HG02678 (cell line): ENCODE measurements around the gene CDC20.
"Not testable (repeated sequence)": the region's sequence is repeated elsewhere in the genome, so short reads cannot be mapped to it uniquely, and the experiment has no call there.

Experiments used
- ATAC-seq: cut with Tn5 transposase; IDR thresholded peaks from one replicate; pipeline ENCODE4 v1.9.1; 2021; ENCODE audit warnings: mild to moderate bottlenecking, moderate library complexity; ENCODE audit not compliant: unreplicated experiment

Gene CDC20

GRCh38 chr1:43377831-43378230, 19.1 kb downstream of the CDC20 start:
- ATAC-seq = no peak

GRCh38 chr1:43379476-43379875, 20.7 kb downstream of the CDC20 start:
- ATAC-seq = no peak

GRCh38 chr1:43381612-43382011, 22.8 kb downstream of the CDC20 start:
- ATAC-seq = no peak

DNA sequence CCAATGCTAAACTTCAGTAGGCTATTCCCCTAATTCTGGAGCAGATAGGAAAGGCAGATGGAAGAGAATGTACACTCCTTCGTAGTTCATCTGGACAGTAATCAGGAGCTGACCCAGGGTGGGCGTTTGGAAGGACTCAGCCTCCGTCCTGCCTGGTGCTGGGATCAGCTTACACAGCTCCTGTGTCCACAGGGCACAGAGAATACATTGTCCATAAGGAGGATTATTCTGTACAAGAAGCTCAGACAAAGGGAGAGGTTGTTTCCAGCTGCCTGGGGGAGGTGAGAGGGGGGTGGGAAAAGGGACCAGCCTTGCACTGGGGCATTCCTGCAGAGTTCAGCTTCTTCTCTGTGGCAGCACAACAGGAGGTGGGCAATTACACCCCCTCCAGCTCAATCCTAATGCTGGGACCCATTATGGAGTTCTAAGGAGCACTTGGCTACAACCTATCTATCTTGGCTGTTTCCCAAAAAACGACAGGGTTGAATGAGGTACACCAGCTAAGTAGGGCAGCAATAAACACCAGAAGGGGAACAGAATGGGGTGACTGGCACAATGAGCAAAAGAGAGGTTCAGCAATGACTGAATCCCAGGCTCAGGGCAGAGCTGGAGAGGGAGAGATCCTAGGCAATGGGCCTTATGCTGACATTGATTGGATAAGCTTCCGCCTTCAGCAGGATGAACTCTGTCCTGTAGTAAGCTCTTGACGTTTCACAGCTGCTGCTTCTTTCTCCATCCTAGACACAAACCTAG, 23.4 kb downstream of the CDC20 start:
- no peak for ATAC-seq

- ATAC-seq = no peak
Observed at GRCh38 chr1:43383449-43383848, 24.7 kb downstream of the CDC20 start.

DNA sequence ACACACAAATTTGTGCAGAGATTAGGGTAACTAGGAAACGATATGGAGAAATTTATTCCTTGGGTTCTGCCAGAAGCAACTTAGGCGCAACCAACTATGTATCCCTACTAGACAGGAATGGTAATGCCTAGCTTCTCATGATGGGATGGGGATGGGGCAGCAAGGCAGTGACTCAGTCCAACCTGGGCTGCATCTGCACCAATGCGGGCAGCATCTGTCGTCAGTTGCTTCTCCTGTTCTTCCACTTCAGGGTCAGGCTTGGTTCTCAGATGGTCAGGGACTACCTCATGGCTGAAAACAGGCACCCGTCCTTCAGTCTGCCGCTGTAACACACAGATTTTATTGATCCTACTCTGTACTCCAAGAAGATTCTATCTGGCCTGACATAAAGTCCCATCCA, 27.9 kb downstream of the CDC20 start:
- no peak for ATAC-seq

DNA sequence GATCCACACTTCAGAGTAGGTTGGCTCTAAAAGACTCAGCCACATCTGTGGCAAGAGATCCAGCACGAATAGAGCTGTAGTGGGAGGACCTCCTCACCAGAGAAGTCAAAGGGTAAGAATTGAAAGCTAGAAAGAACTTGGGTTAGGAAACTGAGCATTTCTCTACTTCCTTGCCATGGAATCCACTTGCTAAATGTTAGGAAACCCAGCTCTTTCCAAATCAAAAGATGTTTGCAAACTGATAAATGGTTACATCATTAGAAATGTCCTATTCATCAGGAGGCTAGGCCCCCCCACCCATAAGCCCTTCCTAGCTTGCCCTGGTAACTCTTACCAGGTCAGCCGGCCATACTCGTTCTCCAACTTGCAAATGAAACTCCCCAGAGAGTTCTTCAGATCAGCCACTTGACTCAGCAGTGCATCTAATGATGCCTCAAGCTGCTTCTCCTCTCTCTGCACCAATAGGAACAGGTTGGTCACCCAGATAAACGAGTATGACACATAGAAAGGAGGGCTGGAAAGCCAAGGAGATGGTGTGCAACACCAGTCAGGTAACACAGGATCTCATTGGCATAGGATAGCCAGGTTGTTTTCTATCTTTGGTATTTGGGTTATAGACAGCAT, 29.3 kb downstream of the CDC20 start:
- ATAC-seq = no peak

DNA sequence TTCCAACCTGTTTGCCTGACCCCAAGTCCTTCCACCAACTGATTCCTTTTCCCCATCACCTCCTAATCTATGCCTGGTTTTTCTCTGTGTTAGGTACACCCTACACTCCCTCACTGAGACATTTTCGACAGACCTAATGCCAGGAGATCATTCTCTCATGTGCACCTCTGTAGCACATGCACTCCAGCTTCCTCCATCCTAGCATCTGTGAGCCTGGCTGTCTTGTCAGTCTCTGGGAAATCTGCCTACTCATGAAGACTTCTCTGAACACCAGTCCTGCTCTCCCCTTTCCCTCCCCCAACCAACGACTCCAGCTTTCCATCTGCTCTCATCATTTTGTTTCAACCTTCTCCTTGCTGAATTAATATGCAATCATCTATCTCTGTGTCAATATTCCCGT, 29.8 kb downstream of the CDC20 start:
- ATAC-seq = no peak

DNA sequence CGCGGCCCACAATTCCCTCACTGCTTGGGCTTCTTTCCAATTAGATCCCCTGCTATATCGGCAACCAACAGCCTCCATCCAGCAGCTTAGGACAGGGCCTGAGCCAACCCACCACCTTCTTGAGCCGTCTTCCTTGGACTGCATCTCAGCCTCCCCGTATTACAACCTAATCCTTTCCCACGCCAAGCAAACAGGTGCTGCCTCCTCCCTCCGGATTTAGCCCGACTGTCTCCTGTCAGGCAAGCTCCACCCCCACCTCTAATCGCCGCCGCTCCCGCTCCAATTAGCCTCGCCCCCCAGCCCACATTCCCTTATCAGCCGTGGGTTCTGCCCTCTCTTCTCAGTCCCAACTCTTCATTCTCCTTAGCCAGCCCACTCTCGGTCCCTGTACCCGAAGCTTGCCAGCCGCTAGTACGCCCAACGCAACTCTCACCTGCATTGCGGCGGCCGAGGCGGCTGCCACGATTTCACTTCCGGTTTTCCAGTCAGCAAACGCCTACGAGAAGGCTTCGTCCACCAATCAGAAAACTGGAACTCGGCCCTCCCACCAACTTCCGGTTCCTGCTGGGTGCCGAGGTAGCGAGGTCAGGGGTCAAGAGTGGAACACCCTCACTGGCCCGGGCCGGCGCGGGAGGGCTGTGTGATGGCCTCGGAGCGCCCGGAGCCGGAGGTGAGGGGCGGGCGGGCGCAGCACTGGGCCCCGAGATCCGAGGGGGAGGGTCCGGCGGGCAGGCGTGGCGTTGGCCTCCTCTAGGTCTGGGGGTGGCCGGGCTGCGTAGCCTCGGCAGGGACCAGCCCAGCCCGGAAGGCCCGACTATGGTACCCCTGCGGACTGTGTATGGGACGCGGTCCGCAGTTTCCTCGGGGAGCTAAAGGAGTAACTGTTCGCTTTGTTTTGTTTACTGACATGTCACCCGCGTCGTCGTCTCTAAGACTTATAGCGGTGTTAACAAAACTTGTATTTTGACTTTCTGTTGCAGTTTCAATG, 30.8 kb downstream of the CDC20 start, which contains the start of the genes MED8 and SZT2:
Gene MED8 (minus strand): TSS at position 475 of the 988 bp plus-strand sequence. CDS start 36 bp downstream, at position 439.
Gene SZT2 (plus strand): TSS at position 574 of the 988 bp plus-strand sequence. CDS start 70 bp downstream, at position 644.
- peak; percentile 93 for ATAC-seq

DNA sequence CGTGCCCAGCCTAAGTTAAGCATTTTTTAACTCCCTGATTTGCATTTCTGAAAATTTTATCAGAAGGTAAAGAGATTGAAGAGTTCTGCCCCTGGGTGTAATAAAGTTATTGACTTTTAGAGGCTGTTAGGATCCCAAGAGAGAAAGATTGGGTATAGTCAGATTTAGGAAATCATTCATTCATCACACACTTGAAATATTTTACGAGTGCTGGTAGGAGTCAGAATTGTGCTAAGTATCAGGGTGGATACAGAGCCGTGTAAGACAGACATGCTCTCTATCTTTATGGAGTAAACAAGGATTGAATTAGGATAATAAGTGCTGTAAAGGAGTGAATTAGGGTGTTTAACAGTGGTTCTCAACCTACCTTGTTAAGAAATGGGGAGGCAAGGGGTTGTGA, 33.9 kb downstream of the CDC20 start:
- ATAC-seq = no peak

DNA sequence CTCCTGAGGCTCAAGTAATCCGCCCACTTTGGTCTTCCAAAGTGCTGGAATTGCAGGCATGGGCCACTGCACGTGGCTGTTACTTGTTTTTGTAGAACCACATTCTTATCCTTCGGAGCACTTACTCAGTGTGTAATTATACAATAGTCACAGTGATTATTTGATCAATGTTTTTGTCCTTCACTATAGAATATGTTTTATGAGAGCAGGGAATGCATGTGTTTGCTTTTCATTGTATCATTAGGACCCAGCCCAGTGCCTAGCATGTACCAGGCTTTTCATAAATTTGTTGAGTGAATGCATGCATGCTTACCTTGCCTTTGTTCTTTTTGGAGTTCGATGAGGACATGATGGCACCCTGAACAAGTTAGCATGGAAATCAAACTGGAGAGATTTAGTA, 36.7 kb downstream of the CDC20 start:
- no peak for ATAC-seq

- ATAC-seq = no peak
Observed at GRCh38 chr1:43396059-43396458, 37.3 kb downstream of the CDC20 start.

DNA sequence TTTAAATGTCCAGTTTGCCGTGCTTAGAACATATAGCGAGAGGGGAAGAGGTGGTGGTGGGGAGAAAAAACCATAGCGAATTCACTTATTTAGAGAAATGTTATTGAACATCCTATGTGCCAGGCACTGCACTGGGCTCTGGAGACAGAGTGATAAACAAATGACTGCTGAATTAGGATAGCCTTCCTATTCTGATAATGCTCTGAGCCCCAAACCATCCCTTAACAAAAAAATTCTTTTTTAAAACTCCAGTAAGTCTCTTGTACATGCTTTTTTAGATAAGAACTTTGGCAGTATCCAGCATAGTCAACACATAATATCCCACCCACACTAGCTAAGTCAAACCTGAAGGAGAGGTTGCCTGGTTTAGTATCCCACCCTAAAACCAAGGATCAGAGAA, 39.4 kb downstream of the CDC20 start:
- ATAC-seq = no peak

DNA sequence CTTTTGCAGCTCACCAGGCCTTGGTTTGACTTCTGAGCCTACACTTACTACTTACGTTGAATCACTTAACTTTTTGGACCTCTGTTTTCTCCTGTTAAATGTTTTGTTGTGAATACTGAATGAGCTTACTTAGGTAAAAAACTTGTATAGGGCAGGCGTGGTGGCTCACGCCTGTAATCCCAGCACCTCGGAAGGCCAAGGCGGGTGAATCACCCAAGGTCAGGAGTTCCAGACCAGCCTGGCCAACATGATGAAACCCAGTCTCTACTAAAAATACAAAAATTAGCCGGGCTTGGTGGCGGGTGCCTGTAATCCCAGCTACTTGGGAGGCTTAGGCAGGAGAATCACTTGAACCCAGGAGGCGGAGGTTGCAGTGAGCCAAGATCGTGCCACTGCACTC, 41.7 kb downstream of the CDC20 start:
- ATAC-seq = not testable (repeated sequence)

DNA sequence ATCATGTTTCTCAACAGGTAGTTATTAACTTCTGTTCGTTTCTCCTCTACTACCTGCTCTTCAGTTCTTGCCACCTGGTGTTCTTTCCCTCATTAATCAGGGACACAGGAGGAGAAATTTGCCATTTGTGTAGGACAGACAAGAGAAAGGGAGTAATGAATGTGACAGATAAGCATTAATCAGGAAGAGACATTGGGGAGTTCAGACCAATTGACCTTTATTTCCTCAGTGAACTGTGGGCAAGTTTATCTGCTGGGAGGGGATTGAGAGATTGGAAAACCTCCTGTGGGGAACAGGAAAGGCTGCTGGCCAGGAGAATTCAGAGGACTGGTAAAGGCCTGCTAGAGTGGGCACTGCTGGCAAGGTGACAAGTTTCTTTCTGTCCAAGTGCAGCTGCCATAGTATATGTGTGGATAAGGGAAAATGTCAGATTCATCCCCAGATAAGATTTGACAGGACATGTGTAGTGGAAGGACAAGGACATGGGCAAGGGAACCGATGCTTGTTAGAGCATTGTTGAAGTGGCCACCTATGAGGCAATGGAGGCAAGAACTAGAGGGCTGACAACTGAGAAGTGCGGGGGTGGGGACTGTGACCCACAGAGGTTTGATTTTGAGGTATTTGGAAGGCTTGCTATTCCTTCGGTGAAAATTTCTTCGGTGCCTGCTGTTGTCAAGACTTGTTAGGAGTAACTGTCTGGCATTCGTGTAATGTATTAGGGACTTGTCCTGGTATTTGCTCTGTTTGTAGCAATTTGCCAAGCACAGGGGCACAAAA, 43.5 kb downstream of the CDC20 start:
- ATAC-seq = no peak

DNA sequence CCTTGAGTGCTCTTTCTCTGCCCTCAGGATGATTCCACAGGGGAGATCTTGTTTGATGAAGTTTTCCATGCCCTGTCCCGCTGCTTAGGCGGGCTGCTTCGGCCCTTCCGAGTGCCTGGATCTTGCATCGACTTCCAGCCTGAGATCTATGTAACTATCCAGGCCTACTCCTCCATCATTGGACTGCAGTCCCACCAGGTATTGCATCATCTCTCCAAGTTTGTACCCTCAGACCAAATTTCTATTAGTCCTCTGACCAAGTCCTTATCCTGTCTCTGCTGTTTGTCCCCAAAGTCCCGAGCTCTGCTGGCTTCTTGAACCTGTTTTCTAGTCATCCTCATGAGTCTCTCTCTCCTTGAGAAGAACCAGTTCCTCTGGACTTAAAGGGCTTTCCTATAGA, 45.6 kb downstream of the CDC20 start:
- no peak for ATAC-seq

GRCh38 chr1:43405219-43405875, 46.6 kb downstream of the CDC20 start:
- no peak for ATAC-seq

DNA sequence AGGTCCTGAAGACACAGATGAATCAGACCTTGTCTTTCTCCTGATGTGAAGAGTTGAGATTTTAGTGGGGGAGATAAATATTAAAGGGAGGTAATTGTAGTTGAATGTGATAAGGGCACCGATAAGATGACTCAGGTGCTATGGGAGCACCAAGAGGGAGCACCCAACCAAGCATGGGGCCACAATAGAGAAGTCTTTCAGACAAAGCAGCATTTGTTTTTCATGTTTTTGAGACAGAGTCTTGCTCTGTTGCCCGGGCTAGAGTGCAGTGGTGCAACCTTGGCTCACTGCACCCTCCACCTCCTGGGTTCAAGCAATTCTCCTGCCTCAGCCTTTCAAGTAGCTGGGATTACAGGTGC, 47.1 kb downstream of the CDC20 start:
- no peak for ATAC-seq

- ATAC-seq = no peak
Observed at GRCh38 chr1:43410571-43410970, 51.8 kb downstream of the CDC20 start.
